GM21515 (cell line): Measurements from ENCODE around the gene GAD2.
"Not testable (repeated sequence)": the region's sequence is repeated elsewhere in the genome, so short reads cannot be mapped to it uniquely, and the experiment has no call there.

ENCODE experiments used
- ATAC-seq: cut with Tn5 transposase; IDR thresholded peaks from one replicate; pipeline ENCODE4 v1.9.1; 2021; ENCODE audit not compliant: unreplicated experiment

Gene GAD2

DNA sequence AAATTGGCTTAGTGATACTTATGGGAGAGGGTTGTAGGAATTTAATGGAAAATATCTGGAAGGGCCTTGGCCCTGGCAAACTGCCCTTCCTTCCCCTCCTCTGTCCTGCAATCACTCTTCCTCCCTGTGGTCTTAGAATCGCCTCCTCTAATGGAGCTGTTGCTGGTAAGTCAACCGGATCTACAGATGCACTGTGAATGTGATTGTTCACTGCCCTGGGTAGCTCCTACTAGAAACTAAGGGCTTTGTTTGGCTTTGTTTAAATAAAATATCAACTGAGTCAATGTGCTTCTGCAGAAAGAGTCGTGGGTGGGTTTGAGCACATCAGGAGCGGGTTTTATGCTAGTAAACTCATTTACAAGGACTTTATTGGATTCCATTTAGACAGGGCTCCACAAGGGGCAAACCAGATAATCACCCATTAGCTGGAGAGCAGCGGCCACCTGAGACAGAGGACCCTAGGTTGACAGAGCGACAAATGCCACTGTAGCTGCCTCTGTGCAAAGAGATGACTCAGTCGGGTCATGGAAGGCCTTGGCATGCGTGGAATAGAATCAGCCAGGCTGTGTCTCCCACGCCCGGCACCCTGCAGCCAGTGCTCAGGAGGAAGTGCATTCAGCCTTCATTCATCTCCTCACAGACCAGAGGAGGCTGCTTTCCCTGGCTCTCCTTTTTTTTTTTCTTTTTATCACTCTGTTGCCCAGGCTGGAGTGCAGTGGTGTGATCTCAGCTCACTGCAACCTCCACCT, 97.9 kb downstream of the GAD2 start:
- no peak for ATAC-seq

DNA sequence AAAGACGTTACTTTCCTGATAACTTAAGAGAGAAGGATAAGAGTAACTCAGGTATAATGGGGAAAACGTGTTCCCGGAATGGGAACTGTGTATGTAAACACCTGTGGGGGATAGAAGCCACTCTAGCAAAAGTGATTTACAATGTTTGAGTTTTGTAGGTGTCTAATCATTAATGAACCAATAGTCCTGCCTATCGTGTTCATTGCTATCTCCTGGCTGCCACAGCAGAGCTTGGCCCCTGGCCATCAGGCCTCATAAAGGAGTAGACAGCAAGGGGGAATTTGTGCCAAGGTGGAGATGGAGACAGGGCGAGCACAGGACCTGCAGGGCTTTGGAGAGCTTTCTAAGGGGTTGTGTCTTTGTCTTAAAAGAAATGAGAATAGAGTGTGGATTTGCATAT, 102.1 kb downstream of the GAD2 start:
- ATAC-seq: no peak

DNA sequence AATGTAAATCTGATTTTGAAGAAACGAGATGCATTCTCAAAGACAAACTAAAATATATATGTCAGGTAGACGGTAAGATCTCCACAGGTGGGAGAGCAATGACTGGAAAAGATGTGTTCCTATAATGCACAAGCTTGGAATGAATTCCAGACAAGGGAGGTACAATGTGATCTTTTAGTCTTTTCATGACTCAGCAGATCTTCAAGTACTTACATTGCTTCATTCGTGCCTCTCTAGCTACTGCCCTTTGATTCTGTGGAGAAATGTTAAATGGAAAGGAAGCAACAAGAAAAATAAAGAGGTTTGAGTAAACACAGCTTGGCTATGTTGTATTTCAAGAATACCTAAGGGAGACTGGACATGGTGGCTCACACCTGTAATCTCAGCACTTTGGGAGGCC, 106.6 kb downstream of the GAD2 start:
- ATAC-seq: no peak

- no peak for ATAC-seq
These were observed 110.3 kb downstream of the GAD2 start for GRCh38 chr10:26326851-26327250.

DNA sequence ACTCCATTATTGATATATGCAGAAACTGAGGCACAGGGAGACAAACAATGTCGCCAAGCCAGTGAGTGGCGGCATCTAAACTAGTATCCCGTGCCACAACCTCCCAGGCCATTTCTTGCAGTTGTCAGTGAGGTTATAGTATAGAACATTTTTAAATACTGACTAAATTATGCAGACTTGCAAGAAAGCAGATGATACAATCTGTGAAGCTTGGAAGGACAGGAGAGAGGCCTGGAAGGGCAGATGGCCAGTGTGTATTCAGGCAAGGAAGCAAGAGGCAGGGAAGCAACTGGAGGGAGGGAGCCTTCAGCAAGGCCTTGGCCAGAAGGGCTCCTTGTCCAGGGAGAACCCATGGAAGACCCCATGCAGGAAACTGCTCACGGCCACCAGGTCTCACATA, 111.2 kb downstream of the GAD2 start:
- ATAC-seq: no peak

DNA sequence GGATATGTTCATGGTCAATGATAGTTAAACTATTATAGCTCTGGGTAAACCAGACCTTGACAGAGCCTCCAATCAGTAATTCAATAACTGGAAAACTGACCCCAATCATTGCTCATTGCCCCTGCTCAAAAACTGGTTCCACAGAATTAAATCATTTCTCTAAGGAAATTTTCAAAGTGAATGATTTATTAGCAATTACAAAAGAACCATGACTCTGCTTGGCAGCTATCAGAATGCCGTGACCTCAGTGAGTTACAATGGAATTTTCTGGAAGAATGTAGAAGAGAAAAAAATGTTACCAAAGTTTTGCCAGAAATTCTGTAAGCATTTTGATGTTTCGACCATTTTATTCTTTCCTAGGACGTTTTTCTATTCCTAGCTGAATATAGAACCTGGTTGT, 114.8 kb downstream of the GAD2 start:
- no peak for ATAC-seq

DNA sequence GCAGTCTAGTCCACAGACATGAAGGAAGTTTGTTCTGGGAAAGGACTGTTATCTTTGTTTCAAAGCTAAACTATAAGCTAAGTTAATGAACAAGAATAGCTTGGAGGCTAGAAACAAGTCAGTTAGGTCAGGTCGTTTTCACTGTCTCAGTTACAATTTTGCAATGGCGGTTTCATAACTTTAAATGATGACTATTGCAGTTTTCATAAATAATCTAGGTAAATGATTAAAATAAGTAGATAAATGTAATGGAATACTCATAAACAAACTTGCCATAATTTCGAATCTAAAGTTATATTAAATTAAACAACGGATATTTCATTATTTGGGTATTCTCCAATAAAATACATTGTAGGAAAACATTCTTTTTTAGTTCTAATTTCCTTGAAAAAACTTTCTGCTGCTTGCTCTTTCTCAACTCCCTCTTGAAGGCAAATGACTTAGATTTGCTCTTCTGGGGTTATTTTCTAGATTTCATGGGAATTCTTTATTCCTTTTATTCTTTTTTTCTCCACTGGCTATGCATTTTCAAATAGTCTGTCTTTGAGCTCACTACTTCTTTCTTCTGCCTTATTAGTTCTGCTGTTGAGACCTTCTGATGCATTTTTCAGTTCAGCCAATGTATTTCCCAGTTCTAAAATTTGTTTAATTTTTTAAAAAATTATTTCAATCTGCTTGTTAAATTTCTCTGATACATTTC, 117.8 kb downstream of the GAD2 start:
- ATAC-seq: no peak

GRCh38 chr10:26334932-26335573, 118.5 kb downstream of the GAD2 start:
- peak; percentile 90 for ATAC-seq

- peak; percentile 39 for ATAC-seq
These were observed 119.1 kb downstream of the GAD2 start for GRCh38 chr10:26335574-26336093.

DNA sequence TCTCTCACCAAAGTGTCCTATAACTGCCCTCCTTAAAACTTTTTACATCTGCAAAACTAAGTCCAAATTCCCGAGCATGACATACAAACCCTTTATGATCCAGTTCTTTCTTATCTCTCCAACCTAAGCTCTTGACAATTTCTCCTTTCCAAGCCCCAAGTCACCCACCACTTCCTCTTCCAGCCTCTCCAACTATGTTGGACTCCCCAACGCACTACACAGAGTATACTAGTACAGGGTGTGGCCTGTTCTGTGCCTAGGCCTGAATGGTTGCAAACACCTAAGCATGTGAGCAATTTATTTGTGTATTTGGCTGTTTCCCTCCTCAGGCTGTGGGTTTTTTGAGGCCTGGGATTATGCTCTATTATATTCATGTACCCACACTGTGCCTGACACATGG, 120.4 kb downstream of the GAD2 start:
- ATAC-seq: no peak

DNA sequence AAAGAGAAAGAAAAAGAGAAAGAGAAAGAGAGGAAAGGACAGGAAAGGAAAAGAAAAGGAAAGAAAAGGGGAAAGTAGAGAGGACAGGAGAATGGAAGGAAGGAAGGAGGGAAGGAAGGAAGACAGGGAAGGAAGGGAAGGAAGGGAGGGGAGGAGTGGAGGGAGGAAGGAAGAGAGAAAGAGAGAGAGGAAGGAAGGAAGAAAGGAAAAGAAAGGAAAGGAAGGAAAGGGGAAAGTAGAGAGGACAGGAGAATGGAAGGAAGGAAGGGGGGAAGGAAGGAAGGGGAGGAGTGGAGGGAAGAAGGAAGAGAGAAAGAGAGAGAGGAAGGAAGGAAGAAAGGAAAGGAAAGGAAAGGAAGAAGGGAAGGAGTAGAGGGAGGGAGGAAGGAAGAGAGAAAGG, 125.1 kb downstream of the GAD2 start:
- no peak for ATAC-seq

GRCh38 chr10:26348821-26349417, 132.3 kb downstream of the GAD2 start:
- not testable (repeated sequence) for ATAC-seq
